ENCODE measurements around the gene TBL1X. TPM values are rescaled to one million over a fixed set of nuclear protein-coding genes. Genes with fewer than 3 reads are reported as not detected.
A peak's percentile ranks its signal among the peaks of the same experiment; 100 is the strongest.

Gene TBL1X
- total and polyA plus RNA-seq, 10 of the 15 experiments (the other 5 are each of a cell fraction or from before 2014, with no cell fraction given), result 4.4 to 26.3 (median 10.6) TPM

DNA sequence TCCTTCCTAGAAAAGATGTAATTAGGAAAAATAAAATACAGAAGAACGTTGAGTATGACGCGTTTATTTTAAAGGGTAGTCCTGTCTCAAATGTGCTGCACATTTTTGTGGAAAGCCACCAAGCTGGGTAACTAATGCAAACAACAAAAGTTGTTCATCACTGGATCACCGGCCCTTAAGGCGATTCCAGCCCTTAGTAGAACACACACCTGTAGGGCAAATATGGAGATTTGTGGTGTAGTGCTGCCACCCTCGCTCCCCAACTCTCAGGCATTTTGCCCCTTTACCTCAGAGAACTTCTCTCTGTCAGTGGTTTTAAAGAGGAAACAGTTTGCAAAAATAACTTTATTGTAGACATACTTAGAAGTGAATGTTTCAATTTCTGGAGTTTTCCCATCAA is 1.9 kb downstream of the TBL1X start (continued):
- TF ChIP-seq, protein P1, sequence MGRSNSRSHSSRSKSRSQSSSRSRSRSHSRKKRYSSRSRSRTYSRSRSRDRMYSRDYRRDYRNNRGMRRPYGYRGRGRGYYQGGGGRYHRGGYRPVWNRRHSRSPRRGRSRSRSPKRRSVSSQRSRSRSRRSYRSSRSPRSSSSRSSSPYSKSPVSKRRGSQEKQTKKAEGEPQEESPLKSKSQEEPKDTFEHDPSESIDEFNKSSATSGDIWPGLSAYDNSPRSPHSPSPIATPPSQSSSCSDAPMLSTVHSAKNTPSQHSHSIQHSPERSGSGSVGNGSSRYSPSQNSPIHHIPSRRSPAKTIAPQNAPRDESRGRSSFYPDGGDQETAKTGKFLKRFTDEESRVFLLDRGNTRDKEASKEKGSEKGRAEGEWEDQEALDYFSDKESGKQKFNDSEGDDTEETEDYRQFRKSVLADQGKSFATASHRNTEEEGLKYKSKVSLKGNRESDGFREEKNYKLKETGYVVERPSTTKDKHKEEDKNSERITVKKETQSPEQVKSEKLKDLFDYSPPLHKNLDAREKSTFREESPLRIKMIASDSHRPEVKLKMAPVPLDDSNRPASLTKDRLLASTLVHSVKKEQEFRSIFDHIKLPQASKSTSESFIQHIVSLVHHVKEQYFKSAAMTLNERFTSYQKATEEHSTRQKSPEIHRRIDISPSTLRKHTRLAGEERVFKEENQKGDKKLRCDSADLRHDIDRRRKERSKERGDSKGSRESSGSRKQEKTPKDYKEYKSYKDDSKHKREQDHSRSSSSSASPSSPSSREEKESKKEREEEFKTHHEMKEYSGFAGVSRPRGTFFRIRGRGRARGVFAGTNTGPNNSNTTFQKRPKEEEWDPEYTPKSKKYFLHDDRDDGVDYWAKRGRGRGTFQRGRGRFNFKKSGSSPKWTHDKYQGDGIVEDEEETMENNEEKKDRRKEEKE (IDR thresholded peaks at IDR 0.05), result no peak
- no peak for TF ChIP-seq MYC (IDR thresholded peaks at IDR 0.05; ENCODE audit: insufficient read depth, insufficient read length, insufficient replicate concordance, low read length, severe bottlenecking)

DNA sequence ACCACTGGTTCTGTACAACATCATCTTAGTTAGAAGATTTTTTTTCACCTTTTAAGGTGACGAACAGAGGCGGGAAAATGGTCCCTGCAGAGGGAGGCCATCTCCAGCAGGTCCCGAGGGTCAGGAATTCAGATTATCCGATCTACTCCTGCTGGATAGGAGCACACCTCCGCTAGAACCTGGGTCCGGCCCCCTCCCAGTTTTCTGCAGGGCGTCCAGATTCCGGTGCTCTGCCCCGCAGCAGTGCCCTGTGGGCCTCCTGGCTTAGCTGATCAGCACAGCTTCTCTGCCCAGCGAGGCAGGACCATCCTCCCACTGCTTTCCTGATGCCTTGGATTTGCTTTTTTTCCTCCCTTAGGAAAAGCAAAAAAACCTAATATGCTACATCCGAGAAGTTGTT is 2.3 kb downstream of the TBL1X start:
- ATAC-seq (no peak), DNase-seq (ENCODE audit: low read depth, low spot score) (no peak), FAIRE-seq (no peak)
- Histone ChIP-seq H2AFZ (ENCODE audit: control insufficient read depth, low read depth, low read length) (no peak overlapping the region), H3K27me3 (replicated peaks in 1 of 2; ENCODE audit: control insufficient read depth in 2 of 2, insufficient read depth in 2 of 2, low read length in 1 of 2) (no peaks in the 10 kb centered on the region), H3K36me3 (ENCODE audit: control insufficient read depth in 2 of 2, insufficient read depth in 2 of 2, low read length in 1 of 2) (no peaks in the 10 kb centered on the region), H3K4me2 (ENCODE audit: control insufficient read depth, insufficient read depth) (peak overlapping the region; percentile 49; the same call in 1 of the 2 replicates), H3K27ac (ENCODE audit: control insufficient read depth, insufficient read depth) (no peak overlapping the region), H3K4me3 (no peak overlapping the region), H3K79me2 (ENCODE audit: control insufficient read depth, insufficient read depth, low read length) (no peaks in the 10 kb centered on the region; the same call in 1 of the 2 replicates), H4K20me1 (ENCODE audit: control insufficient read depth, insufficient read depth) (no peaks in the 10 kb centered on the region), H3K9me3 (replicated peaks; ENCODE audit: control insufficient read depth, insufficient read depth, low read length) (no peaks in the 10 kb centered on the region), H3K4me1 (ENCODE audit: control insufficient read depth, insufficient read depth, low read length) (peaks cover 14% of the 10 kb centered on the region), H3K9ac (ENCODE audit: control insufficient read depth, insufficient read depth, low read length) (no peak overlapping the region)
- POLR2A ChIA-PET, result no interaction called here
- CTCF ChIA-PET, result no interaction called here
- SMC1A ChIA-PET (ENCODE audit: uncharacterized antibody, unreplicated experiment), result no interaction called here
- in situ Hi-C loops (cut with MboI), result no loop called here
- no TSS peak for BruUV-seq (replicated peaks)
- intact Hi-C loops (cut with micrococcal nuclease; ENCODE audit: unreplicated experiment), result loop anchor here (10.0 kb wide), 1 partner anchor 178 kb away; no protein-coding TSS in a partner anchor
- TF ChIP-seq MYC (IDR thresholded peaks at IDR 0.05; ENCODE audit: insufficient read depth, insufficient read length, insufficient replicate concordance, low read length, severe bottlenecking), result no peak
- TF ChIP-seq BCL11A (IDR thresholded peaks at IDR 0.05; ENCODE audit: low read depth, low read length), result no peak
- TF ChIP-seq PAX8 (IDR thresholded peaks at IDR 0.05), result no peak
- TF ChIP-seq NFXL1 (IDR thresholded peaks at IDR 0.05; ENCODE audit: borderline replicate concordance), result no peak
- no peak for TF ChIP-seq IKZF2 (IDR thresholded peaks at IDR 0.05)
- TF ChIP-seq, protein P2, sequence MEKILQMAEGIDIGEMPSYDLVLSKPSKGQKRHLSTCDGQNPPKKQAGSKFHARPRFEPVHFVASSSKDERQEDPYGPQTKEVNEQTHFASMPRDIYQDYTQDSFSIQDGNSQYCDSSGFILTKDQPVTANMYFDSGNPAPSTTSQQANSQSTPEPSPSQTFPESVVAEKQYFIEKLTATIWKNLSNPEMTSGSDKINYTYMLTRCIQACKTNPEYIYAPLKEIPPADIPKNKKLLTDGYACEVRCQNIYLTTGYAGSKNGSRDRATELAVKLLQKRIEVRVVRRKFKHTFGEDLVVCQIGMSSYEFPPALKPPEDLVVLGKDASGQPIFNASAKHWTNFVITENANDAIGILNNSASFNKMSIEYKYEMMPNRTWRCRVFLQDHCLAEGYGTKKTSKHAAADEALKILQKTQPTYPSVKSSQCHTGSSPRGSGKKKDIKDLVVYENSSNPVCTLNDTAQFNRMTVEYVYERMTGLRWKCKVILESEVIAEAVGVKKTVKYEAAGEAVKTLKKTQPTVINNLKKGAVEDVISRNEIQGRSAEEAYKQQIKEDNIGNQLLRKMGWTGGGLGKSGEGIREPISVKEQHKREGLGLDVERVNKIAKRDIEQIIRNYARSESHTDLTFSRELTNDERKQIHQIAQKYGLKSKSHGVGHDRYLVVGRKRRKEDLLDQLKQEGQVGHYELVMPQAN (conservative IDR thresholded peaks at IDR 0.05), result no peak
- TF ChIP-seq SREBF2 (IDR thresholded peaks at IDR 0.05; ENCODE audit: low read length), result no peak
- TF ChIP-seq LARP7 (IDR thresholded peaks at IDR 0.05), result no peak
- no peak for TF ChIP-seq POU2F2 (IDR thresholded peaks at IDR 0.05; ENCODE audit: borderline replicate concordance, low read depth, low read length)
- TF ChIP-seq CBX5 (IDR thresholded peaks at IDR 0.05; ENCODE audit: low read depth), result no peak
- no peak for TF ChIP-seq MYB (IDR thresholded peaks at IDR 0.05; ENCODE audit: borderline replicate concordance, low read depth, low read length)
- no peak for TF ChIP-seq RELA (IDR thresholded peaks at IDR 0.05; ENCODE audit: borderline replicate concordance, partially characterized antibody)
- no peak for TF ChIP-seq NFIC (IDR thresholded peaks at IDR 0.05; ENCODE audit: low read depth, low read length)
- no peak for TF ChIP-seq ASH2L (IDR thresholded peaks at IDR 0.05; ENCODE audit: borderline replicate concordance, low read depth)
- RAD21 ChIA-PET (ENCODE audit: unreplicated experiment), result no interaction called here
- 57% methylated on average over 11 of the region's 11 CpGs for WGBS (ENCODE audit: insufficient coverage, insufficient replicate concordance, low lambda C conversion rate, missing lambda C conversion rate)

Data from GM12878 (cell line).